Neural cell (in vitro differentiated cells): Measurements from ENCODE around the gene F2. TPM values are rescaled to one million over a fixed set of nuclear protein-coding genes. Genes with fewer than 3 reads are reported as not detected.

ENCODE experiments used
- H2AFZ ChIP-seq: fragments of 200-600, 300-800 bp; sonication (generic), shearing (Covaris generic); 2 replicates; pipeline ENCODE4 v1.6.0; 2014; ENCODE audit warnings: low read depth, mild to moderate bottlenecking, antibody characterized with exemption, low read length, moderate library complexity
- H3F3A ChIP-seq: fragments of 200-600 bp; shearing (Covaris generic); 2 replicates; pipeline ENCODE4 v1.6.1; 2016; ENCODE audit warnings: mild to moderate bottlenecking, moderate library complexity, mixed read lengths, antibody characterized with exemption, low read length; ENCODE audit not compliant: insufficient read depth, poor library complexity, severe bottlenecking
- H3K27ac ChIP-seq: fragments of 200-600, 300-800 bp; sonication (generic), shearing (Covaris generic); 2 replicates; pipeline ENCODE4 v1.5.1; 2014; ENCODE audit warnings: mild to moderate bottlenecking, low read length, moderate library complexity
- H3K27me3 ChIP-seq: fragments of 300-800, 200-600 bp; sonication (generic), shearing (Covaris generic); 2 replicates; pipeline ENCODE4 v1.6.0; 2014; ENCODE audit warnings: mild to moderate bottlenecking, low read depth, low read length, moderate library complexity; ENCODE audit not compliant: insufficient read depth
- H3K36me3 ChIP-seq: fragments of 300-800, 200-600 bp; sonication (generic), shearing (Covaris generic); 2 replicates; pipeline ENCODE4 v1.5.1; 2014; ENCODE audit warnings: mild to moderate bottlenecking, antibody characterized with exemption, low read length, moderate library complexity; ENCODE audit not compliant: insufficient read depth
- H3K4me2 ChIP-seq: fragments of 300-800, 200-600 bp; sonication (generic), shearing (Covaris generic); 2 replicates; pipeline ENCODE4 v1.6.0; 2014; ENCODE audit warnings: mild to moderate bottlenecking, low read length
- H3K4me3 ChIP-seq: fragments of 300-800, 200-600 bp; sonication (generic), shearing (Covaris generic); 2 replicates; pipeline ENCODE4 v1.5.1; 2014; ENCODE audit warnings: mild to moderate bottlenecking, low read length, moderate library complexity
- H3K79me2 ChIP-seq: fragments of 200-600 bp; shearing (Covaris generic); replicated peaks from 2 replicates; pipeline ENCODE4 v1.6.0; 2014; ENCODE audit warnings: mild to moderate bottlenecking, low read length, moderate library complexity; ENCODE audit not compliant: insufficient read depth
- H3K9ac ChIP-seq: fragments of 300-800, 200-600 bp; sonication (generic), shearing (Covaris generic); 2 replicates; pipeline ENCODE4 v1.6.1; 2016; ENCODE audit warnings: mild to moderate bottlenecking, low read length, mixed read lengths
- H3K9me2 ChIP-seq: fragments of 200-600 bp; shearing (Covaris generic); 2 replicates; pipeline ENCODE4 v1.6.1; 2016; ENCODE audit warnings: mild to moderate bottlenecking, low read length, mixed read lengths; ENCODE audit not compliant: insufficient read depth
- H3K9me3 ChIP-seq: fragments of 200-600, 300-800 bp; sonication (generic), shearing (Covaris generic); 2 replicates; pipeline ENCODE4 v1.6.1; 2016; ENCODE audit warnings: mild to moderate bottlenecking, mixed run types, low read length, moderate library complexity, mixed read lengths
- H4K20me1 ChIP-seq: fragments of 200-600 bp; shearing (Covaris generic); 2 replicates; pipeline ENCODE4 v1.6.1; 2016; ENCODE audit warnings: mild to moderate bottlenecking, mixed run types; ENCODE audit not compliant: insufficient read depth
- EP300 ChIP-seq: fragments of 450-650 bp; conservative IDR thresholded peaks from 2 replicates; pipeline ENCODE4 v1.6.1; 2014; ENCODE audit warnings: antibody characterized with exemption, mild to moderate bottlenecking, moderate library complexity; ENCODE audit not compliant: poor library complexity, severe bottlenecking
- EZH2 ChIP-seq: fragments of 200-600, 300-800 bp; shearing (Covaris generic), sonication (generic); IDR thresholded peaks from 2 replicates; pipeline ENCODE4 v1.6.1; 2014; ENCODE audit warnings: antibody characterized with exemption, low read length, borderline replicate concordance, mild to moderate bottlenecking; ENCODE audit not compliant: insufficient read depth, poor library complexity, severe bottlenecking
- MXI1 ChIP-seq: fragments of 450-650 bp; conservative IDR thresholded peaks from 2 replicates; pipeline ENCODE4 v1.6.1; 2014; ENCODE audit warnings: antibody characterized with exemption, mild to moderate bottlenecking; ENCODE audit not compliant: poor library complexity, severe bottlenecking
- POLR2AphosphoS5 ChIP-seq: IDR thresholded peaks from 2 replicates; pipeline ENCODE4 v1.6.1; 2012
- RAD21 ChIP-seq: fragments of 450-650 bp; conservative IDR thresholded peaks from 2 replicates; pipeline ENCODE4 v1.6.1; 2014; ENCODE audit warnings: antibody characterized with exemption, mild to moderate bottlenecking, moderate library complexity
- REST ChIP-seq: IDR thresholded peaks from 2 replicates; pipeline ENCODE4 v1.6.1; 2012; ENCODE audit warnings: borderline replicate concordance
- SMC3 ChIP-seq: fragments of 450-650 bp; conservative IDR thresholded peaks from 2 replicates; pipeline ENCODE4 v1.6.1; 2014; ENCODE audit warnings: antibody characterized with exemption, mild to moderate bottlenecking, moderate library complexity; ENCODE audit not compliant: poor library complexity
- TAF1 ChIP-seq: IDR thresholded peaks from 2 replicates; pipeline ENCODE4 v1.6.1; 2012; ENCODE audit warnings: low read depth
- polyA plus RNA-seq: library from polyadenylated mRNA; depleted of rRNA; stranded (reverse); fragments of >200 nt; gene quantifications from 2 replicates; pipeline ENCODE4 v1.2.3, GENCODE V29; 2014
- TF ChIP-seq, protein P1 (sequence below): fragments of 450-650 bp; IDR thresholded peaks from 2 replicates; pipeline ENCODE4 v1.5.1; 2014; ENCODE audit warnings: antibody characterized with exemption, mild to moderate bottlenecking, moderate library complexity; ENCODE audit not compliant: poor library complexity, severe bottlenecking

Gene F2
- polyA plus RNA-seq, 1 donor from 2014 or later, result 0.94 TPM

GRCh38 chr11:46743693-46744339 lies 24.8 kb downstream of the F2 start:
- Histone ChIP-seq H3K36me3 (no peaks in the 10 kb centered on the region), H3K27ac (no peak overlapping the region)

GRCh38 chr11:46745328-46745727 lies 26.3 kb downstream of the F2 start:
- no peaks in the 10 kb centered on the region for H3K9me2 ChIP-seq

More at GRCh38 chr11:46743693-46744339, 24.8 kb downstream of the F2 start:
- no peaks in the 10 kb centered on the region for H3K79me2 ChIP-seq
- TF ChIP-seq EZH2, result no peak
- TF ChIP-seq POLR2AphosphoS5, result no peak
- no peak for TF ChIP-seq MXI1
- no peak for TF ChIP-seq SMC3
- no peak for TF ChIP-seq EP300
- no peak for TF ChIP-seq REST
- no peak for TF ChIP-seq TAF1
- TF ChIP-seq, protein P1, sequence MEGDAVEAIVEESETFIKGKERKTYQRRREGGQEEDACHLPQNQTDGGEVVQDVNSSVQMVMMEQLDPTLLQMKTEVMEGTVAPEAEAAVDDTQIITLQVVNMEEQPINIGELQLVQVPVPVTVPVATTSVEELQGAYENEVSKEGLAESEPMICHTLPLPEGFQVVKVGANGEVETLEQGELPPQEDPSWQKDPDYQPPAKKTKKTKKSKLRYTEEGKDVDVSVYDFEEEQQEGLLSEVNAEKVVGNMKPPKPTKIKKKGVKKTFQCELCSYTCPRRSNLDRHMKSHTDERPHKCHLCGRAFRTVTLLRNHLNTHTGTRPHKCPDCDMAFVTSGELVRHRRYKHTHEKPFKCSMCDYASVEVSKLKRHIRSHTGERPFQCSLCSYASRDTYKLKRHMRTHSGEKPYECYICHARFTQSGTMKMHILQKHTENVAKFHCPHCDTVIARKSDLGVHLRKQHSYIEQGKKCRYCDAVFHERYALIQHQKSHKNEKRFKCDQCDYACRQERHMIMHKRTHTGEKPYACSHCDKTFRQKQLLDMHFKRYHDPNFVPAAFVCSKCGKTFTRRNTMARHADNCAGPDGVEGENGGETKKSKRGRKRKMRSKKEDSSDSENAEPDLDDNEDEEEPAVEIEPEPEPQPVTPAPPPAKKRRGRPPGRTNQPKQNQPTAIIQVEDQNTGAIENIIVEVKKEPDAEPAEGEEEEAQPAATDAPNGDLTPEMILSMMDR, result no peak
- TF ChIP-seq RAD21, result no peak
- no peaks in the 10 kb centered on the region for H3K27me3 ChIP-seq
- H3K4me3 ChIP-seq, result no peak overlapping the region
- no peak overlapping the region for H3K4me2 ChIP-seq
- no peaks in the 10 kb centered on the region for H3F3A ChIP-seq
- H2AFZ ChIP-seq, result no peak overlapping the region
- H3K9me2 ChIP-seq, result no peaks in the 10 kb centered on the region
- no peaks in the 10 kb centered on the region for H3K9me3 ChIP-seq
- no peak overlapping the region for H3K9ac ChIP-seq
- no peaks in the 10 kb centered on the region for H4K20me1 ChIP-seq

More at GRCh38 chr11:46745328-46745727, 26.3 kb downstream of the F2 start:
- H3K4me3 ChIP-seq, result no peak overlapping the region
- no peaks in the 10 kb centered on the region for H3F3A ChIP-seq
- TF ChIP-seq MXI1 (no peak), TAF1 (no peak), EZH2 (no peak), POLR2AphosphoS5 (no peak), REST (no peak)
- TF ChIP-seq, protein P1, result no peak
- no peaks in the 10 kb centered on the region for H3K9me3 ChIP-seq
- H4K20me1 ChIP-seq, result no peaks in the 10 kb centered on the region
- H3K27me3 ChIP-seq, result no peaks in the 10 kb centered on the region
- H3K27ac ChIP-seq, result no peak overlapping the region
- H3K4me2 ChIP-seq, result no peak overlapping the region
- no peak overlapping the region for H2AFZ ChIP-seq
- no peaks in the 10 kb centered on the region for H3K36me3 ChIP-seq
- no peak overlapping the region for H3K9ac ChIP-seq
- H3K79me2 ChIP-seq, result no peaks in the 10 kb centered on the region
